Endothelial cell (in vitro differentiated cells): ENCODE results near the gene NEURL1. TPM values are rescaled to one million over a fixed set of nuclear protein-coding genes. Genes with fewer than 3 reads are reported as not detected.

Experiments
- DNase-seq: peaks from one replicate; pipeline ENCODE4 v3.0.0; 2021; ENCODE audit warnings: low spot score
- H3K27ac Mint-ChIP-seq: one replicate; pipeline ENCODE4 v1.8.0; 2021; ENCODE audit warnings: mixed read lengths, inconsistent platforms; ENCODE audit not compliant: unreplicated experiment
- H3K27me3 Mint-ChIP-seq: one replicate; pipeline ENCODE4 v1.8.0; 2021; ENCODE audit warnings: mild to moderate bottlenecking, moderate library complexity, mixed read lengths, inconsistent platforms; ENCODE audit not compliant: unreplicated experiment
- H3K36me3 Mint-ChIP-seq: one replicate; pipeline ENCODE4 v1.8.0; 2021; ENCODE audit warnings: mild to moderate bottlenecking, low read depth, mixed read lengths, inconsistent platforms; ENCODE audit not compliant: unreplicated experiment
- H3K4me1 Mint-ChIP-seq: one replicate; pipeline ENCODE4 v1.8.0; 2021; ENCODE audit warnings: mild to moderate bottlenecking, mixed read lengths, inconsistent platforms; ENCODE audit not compliant: unreplicated experiment
- H3K4me3 Mint-ChIP-seq: one replicate; pipeline ENCODE4 v1.8.0; 2021; ENCODE audit warnings: mild to moderate bottlenecking, mixed read lengths, inconsistent platforms; ENCODE audit not compliant: unreplicated experiment
- H3K9me3 Mint-ChIP-seq: one replicate; pipeline ENCODE4 v1.8.0; 2021; ENCODE audit warnings: mixed read lengths, inconsistent platforms; ENCODE audit not compliant: unreplicated experiment
- total RNA-seq: library from RNA; stranded (reverse); fragmentation: NEBNext Ultra II Directional; extraction: Animal tissue kit (Norgen Biotek cat#: 25700); gene quantifications from one replicate; pipeline ENCODE4 v1.2.1, GENCODE V29; 2021; ENCODE audit not compliant: unreplicated experiment
- TF ChIP-seq, protein P1 (sequence below): fragments of 200-600 bp; sonication (generic); IDR thresholded peaks from one replicate; pipeline ENCODE4 v1.5.0; 2021; ENCODE audit warnings: antibody characterized with exemption; ENCODE audit not compliant: unreplicated experiment

NEURL1 gene
- total RNA-seq, 1 donor from 2014 or later = 0.69 TPM

- Mint-ChIP-seq H3K36me3 (no peaks in the 10 kb centered on the region), H3K9me3 (no peaks in the 10 kb centered on the region)
- DNase-seq = no peak
Observed at GRCh38 chr10:103576076-103576471, 82.6 kb downstream of the NEURL1 start.

DNA sequence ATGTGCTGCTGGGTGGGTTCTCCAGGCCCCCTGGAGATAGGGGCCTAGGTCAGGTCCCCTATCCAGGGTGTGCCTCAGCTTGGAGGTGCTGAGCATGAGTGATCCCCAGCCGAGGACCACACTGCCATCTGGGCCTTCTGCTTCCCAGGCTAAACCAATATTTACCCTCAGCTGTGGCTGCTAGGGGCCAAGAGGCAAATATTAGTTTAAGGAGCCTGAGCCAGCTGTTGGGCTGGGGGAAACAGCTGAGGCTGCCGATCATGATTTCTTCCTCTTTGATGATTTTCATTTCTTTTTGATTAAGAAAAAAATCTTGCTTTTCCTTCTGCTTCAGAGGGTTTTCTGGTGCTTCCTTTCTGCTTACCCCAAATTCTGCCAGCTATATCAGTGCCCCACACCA lies 83.4 kb downstream of the NEURL1 start:
- no peak for DNase-seq
- H3K27me3 Mint-ChIP-seq = peaks cover 15% of the 10 kb centered on the region
- H3K4me3 Mint-ChIP-seq = no peak overlapping the region
- H3K9me3 Mint-ChIP-seq = no peaks in the 10 kb centered on the region
- no peaks in the 10 kb centered on the region for H3K4me1 Mint-ChIP-seq
- no peaks in the 10 kb centered on the region for H3K36me3 Mint-ChIP-seq
- TF ChIP-seq, protein P1, sequence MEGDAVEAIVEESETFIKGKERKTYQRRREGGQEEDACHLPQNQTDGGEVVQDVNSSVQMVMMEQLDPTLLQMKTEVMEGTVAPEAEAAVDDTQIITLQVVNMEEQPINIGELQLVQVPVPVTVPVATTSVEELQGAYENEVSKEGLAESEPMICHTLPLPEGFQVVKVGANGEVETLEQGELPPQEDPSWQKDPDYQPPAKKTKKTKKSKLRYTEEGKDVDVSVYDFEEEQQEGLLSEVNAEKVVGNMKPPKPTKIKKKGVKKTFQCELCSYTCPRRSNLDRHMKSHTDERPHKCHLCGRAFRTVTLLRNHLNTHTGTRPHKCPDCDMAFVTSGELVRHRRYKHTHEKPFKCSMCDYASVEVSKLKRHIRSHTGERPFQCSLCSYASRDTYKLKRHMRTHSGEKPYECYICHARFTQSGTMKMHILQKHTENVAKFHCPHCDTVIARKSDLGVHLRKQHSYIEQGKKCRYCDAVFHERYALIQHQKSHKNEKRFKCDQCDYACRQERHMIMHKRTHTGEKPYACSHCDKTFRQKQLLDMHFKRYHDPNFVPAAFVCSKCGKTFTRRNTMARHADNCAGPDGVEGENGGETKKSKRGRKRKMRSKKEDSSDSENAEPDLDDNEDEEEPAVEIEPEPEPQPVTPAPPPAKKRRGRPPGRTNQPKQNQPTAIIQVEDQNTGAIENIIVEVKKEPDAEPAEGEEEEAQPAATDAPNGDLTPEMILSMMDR = no peak
- no peak overlapping the region for H3K27ac Mint-ChIP-seq

More at GRCh38 chr10:103576076-103576471, 82.6 kb downstream of the NEURL1 start:
- no peak overlapping the region for H3K27ac Mint-ChIP-seq
- peaks cover 15% of the 10 kb centered on the region for H3K27me3 Mint-ChIP-seq
- TF ChIP-seq, protein P1 = no peak
- H3K4me1 Mint-ChIP-seq = no peaks in the 10 kb centered on the region
- no peak overlapping the region for H3K4me3 Mint-ChIP-seq

- H3K4me1 Mint-ChIP-seq = peaks cover 2% of the 10 kb centered on the region
- H3K36me3 Mint-ChIP-seq = no peaks in the 10 kb centered on the region
- H3K4me3 Mint-ChIP-seq = no peak overlapping the region
- H3K27ac Mint-ChIP-seq = no peak overlapping the region
- DNase-seq = no peak
- peaks cover 16% of the 10 kb centered on the region for H3K27me3 Mint-ChIP-seq
- H3K9me3 Mint-ChIP-seq = no peaks in the 10 kb centered on the region
- TF ChIP-seq, protein P1 = no peak
Observed at GRCh38 chr10:103578782-103579382, 85.4 kb downstream of the NEURL1 start.

- no peak overlapping the region for H3K27ac Mint-ChIP-seq
- H3K4me3 Mint-ChIP-seq = no peak overlapping the region
- H3K27me3 Mint-ChIP-seq = peaks cover 16% of the 10 kb centered on the region
- H3K4me1 Mint-ChIP-seq = peaks cover 3% of the 10 kb centered on the region
- TF ChIP-seq, protein P1 = no peak
- H3K36me3 Mint-ChIP-seq = no peaks in the 10 kb centered on the region
- DNase-seq = no peak
- no peaks in the 10 kb centered on the region for H3K9me3 Mint-ChIP-seq
Observed at GRCh38 chr10:103580011-103580410, 86.5 kb downstream of the NEURL1 start.

DNA sequence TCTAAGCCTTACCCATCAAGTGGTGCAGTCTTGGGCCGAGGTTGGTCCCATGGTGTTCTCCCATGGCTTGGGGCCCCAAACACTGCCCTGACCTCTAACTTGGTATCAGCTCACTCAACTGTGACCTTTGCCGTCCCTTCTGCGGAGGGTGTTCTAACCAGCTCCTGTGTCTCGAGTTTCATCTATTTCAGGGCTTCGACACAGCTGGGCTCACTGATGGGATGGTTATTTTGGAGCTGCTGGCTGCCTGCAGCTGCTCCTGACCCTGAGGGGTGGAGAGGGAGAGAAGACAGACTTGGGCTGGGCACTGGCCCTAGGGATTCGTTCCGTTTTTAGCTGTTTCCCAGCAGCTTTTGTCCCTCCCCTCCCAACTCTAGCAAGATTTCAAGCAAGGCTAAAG lies 86.9 kb downstream of the NEURL1 start:
- Mint-ChIP-seq H3K9me3 (no peaks in the 10 kb centered on the region), H3K27me3 (peaks cover 16% of the 10 kb centered on the region), H3K36me3 (no peaks in the 10 kb centered on the region), H3K4me3 (no peak overlapping the region), H3K27ac (no peak overlapping the region), H3K4me1 (peaks cover 3% of the 10 kb centered on the region)
- no peak for DNase-seq
- TF ChIP-seq, protein P1 = no peak
